HG02678 (cell line): ENCODE data around the gene MYO1H.
"Not testable (repeated sequence)": the region's sequence is repeated elsewhere in the genome, so short reads cannot be mapped to it uniquely, and the experiment has no call there.

Source experiments
- ATAC-seq: cut with Tn5 transposase; IDR thresholded peaks from one replicate; pipeline ENCODE4 v1.9.1; 2021; ENCODE audit warnings: mild to moderate bottlenecking, moderate library complexity; ENCODE audit not compliant: unreplicated experiment

MYO1H gene, protein sequence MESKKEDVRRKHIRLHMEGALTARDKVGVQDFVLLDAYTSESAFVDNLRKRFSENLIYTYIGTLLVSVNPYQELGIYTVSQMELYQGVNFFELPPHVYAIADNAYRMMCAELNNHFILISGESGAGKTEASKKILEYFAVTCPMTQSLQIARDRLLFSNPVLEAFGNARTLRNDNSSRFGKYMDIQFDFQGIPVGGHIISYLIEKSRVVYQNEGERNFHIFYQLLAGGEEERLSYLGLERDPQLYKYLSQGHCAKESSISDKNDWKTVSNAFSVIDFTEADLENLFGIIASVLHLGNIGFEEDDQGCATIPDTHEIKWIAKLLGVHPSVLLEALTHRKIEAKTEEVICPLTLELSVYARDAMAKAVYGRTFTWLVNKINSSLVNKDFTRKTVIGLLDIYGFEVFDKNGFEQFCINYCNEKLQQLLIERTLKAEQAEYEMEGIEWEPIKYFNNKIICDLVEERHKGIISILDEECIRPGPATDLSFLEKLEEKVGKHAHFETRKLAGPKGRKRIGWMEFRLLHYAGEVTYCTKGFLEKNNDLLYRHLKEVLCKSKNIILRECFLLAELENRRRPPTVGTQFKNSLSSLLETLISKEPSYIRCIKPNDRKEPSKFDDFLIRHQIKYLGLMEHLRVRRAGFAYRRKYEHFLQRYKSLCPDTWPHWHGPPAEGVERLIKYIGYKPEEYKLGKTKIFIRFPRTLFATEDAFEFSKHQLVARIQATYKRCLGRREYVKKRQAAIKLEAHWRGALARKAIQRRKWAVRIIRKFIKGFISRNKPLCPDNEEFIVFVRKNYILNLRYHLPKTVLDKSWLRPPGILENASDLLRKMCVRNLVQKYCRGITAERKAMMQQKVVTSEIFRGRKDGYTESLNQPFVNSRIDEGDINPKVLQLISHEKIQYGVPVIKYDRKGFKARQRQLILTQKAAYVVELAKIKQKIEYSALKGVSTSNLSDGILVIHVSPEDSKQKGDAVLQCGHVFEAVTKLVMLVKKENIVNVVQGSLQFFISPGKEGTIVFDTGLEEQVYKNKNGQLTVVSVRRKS

DNA sequence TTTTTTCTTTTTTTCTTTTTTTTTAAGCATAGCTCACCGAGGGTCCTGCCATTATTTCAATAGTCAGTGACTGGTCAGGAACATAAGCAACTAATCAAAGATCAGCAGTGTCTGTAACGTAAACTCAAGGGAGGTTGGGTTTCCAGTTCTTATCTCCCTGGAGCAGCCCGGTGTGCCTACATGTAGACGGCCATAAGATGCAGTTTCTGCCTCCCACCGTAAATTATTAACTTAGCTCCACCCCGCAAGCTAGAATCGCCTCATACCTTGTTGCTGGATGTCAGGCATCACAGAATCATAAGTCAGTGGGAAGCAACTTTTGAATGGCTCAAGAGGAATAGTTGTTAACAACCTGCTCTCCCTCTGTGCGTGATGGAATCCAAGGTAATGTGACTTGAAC is at the start of gene MYO1H:
Gene MYO1H, plus strand, starts transcription at position 312 of the 400 bp plus-strand sequence. Its CDS starts 61 bp downstream, at position 373.
- ATAC-seq, result no peak

DNA sequence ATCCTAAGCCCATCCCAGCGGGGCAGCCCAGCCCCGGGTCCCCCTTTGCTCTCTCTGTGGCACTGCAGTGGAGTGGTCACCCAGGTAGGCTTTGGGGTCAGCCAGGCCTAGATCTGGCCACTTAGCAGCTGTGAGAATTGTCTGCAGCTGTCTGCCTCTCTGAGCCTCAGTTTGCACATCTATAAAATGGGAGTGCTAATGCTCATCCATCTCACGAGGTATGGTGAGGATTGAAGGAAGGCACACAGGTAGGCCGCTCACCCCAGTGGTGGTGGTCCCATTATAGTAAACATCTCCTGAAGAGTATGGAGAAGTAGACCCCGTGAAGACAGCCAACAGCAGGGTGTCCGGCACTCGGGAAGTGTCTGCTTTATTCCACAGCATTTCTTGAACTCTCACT is 47.9 kb upstream of the MYO1H start:
- no peak for ATAC-seq

DNA sequence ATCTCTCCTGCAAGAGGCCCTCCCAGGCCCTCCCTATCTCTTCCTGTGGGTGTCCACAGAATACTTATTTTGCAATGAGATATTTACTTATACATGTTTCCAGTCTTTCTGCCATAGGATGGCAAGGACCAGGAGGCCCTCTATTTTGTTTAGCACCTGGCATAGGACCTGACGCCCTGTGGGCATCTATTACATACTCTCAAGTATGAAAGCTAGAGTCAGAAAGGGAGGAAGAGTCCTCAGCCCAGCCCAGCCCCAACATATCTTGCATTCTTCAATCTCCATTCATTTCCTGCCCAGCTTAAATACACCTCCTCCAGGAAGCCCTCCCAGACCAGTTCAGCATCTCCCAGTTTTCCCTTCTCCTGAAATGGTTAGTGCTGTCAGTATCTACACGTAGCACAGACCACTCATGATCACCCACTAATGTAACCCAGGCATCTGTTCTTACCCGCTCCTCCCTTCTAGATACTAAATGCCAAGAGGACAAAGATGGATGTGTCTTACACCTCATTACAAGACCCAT is 46.0 kb upstream of the MYO1H start:
- ATAC-seq, result no peak

- ATAC-seq, result no peak
Measured at GRCh38 chr12:109302358-109302757, 45.3 kb upstream of the MYO1H start.

DNA sequence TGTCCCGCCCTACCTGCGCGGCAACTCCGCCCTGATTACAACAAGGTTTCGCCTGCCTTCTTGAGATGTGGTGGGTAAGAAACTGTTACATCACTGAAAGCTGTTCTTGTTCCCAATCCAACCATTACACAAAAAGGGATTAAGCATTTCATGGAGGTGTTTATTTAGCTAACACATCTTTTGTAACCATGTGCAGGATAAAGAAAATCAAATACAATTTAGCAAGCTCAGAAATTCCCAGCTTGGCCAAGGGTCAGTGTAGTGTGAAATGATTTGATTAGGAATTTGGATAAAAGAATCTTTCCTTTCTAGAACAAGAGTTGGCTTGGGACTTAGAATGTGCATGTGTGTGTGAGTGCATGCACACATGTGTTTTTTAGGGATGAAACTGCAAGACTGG is 44.9 kb upstream of the MYO1H start:
- ATAC-seq, result no peak

DNA sequence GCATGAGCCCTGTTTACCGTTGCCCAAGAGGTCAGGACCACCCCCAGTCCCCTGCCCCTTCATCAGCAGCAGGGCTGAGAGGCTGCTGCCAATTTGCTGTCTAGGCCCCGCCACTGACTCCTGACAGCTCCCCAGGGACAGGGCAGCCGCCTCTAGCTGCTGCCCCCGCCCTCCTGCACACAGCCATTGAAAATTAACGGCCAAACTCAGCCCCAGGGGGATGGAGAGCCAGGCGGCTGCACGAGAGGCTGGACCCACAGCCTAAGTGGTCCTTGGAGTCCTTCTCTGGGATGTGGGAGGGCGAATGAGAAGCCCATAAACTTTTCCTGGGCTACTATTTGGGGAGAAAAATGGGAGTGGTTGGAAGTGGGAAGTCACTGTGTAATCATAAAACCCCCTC is 43.2 kb upstream of the MYO1H start:
- ATAC-seq, result no peak

GRCh38 chr12:109305547-109305946 is 42.2 kb upstream of the MYO1H start:
- no peak for ATAC-seq

- ATAC-seq, result no peak
Measured at GRCh38 chr12:109307051-109307450, 40.6 kb upstream of the MYO1H start.

DNA sequence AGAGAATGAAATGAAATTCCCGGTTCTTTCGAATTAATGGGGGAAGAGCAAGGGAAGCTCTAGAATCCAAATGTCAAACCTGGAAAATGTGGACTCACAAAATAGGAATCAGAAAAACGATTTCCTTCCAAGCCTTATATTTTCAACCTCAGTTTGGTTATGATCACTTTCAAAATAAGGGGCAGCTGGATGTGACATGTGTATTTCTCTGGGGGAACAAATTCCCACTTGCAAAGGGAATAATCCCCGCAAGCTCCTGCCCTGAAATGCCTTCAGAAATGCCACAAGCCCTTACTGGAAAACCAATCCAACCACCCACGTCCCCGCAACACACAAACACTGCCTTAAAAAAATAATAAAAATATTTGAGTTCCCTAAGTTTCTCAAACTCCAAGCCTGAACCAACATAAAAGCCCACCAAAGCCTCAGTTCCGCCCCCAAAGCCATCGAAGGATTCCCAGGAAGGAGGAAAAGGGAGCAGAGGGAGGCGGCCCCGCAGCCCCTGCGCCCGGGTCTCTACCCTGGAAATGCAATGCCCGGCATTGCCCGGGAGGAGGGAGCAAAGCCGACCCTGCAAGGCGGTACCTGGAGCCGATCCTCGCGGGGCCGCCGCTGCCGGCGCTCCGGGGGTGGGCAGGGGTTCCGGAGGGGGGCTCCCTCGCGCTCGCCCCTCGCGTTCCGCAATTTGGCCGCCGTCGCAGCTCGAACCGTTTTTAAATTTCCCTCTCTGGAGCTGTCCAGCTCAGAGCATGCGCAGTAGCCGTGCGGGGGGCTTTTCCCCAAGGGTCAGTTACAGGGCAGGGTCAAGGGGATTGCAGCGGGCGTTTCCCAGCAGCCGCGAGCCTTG is 38.9 kb upstream of the MYO1H start, which contains the start of gene FOXN4:
Gene FOXN4, minus strand, starts transcription at position 751 of the 847 bp plus-strand sequence. CDS start 963 bp downstream, outside the sequence.
- ATAC-seq, result no peak

- ATAC-seq, result no peak
Measured at GRCh38 chr12:109309381-109310246, 38.1 kb upstream of the MYO1H start.

GRCh38 chr12:109310247-109311125 is 37.2 kb upstream of the MYO1H start:
- ATAC-seq, result no peak

GRCh38 chr12:109321294-109321693 is 26.4 kb upstream of the MYO1H start:
- not testable (repeated sequence) for ATAC-seq

DNA sequence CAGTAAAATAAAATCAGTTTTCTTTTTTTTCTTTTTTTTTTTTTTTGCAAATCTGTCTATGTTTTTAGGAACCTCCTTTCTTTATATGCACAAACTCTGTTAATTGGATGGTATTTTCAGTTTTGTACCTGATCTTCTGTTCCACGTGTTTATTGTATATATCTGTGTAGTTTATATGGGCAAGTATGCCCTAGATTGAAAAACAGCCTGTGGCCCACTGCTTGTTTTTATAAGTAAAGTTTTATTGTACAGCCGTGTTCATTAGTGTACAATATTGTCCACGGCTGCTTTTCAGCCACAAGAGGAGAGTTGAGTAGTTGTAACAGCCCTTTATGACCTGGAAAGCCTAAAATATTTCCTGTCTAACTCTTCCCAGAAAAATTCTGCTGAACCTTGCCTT is 18.7 kb upstream of the MYO1H start:
- no peak for ATAC-seq

DNA sequence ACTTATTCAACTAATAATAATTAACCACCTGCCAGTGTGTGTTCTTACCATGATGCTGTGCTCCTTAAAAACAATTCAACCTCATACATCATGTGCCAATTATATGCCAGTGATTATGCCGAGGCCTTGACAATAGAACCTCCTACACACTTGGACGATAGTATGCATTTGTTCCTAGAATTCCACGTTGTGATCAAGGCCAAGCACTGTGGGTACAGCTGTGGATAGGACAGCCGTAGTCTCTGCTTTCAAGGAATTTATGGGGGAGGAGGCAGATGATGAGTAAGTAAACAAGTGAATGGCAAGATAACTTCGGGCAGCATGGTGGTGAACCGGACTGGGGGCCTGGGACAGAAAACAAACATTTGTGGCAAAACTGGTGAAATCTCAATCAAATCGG is 18.0 kb upstream of the MYO1H start:
- no peak for ATAC-seq

- ATAC-seq, result no peak
Measured at GRCh38 chr12:109330282-109331230, 17.1 kb upstream of the MYO1H start.

DNA sequence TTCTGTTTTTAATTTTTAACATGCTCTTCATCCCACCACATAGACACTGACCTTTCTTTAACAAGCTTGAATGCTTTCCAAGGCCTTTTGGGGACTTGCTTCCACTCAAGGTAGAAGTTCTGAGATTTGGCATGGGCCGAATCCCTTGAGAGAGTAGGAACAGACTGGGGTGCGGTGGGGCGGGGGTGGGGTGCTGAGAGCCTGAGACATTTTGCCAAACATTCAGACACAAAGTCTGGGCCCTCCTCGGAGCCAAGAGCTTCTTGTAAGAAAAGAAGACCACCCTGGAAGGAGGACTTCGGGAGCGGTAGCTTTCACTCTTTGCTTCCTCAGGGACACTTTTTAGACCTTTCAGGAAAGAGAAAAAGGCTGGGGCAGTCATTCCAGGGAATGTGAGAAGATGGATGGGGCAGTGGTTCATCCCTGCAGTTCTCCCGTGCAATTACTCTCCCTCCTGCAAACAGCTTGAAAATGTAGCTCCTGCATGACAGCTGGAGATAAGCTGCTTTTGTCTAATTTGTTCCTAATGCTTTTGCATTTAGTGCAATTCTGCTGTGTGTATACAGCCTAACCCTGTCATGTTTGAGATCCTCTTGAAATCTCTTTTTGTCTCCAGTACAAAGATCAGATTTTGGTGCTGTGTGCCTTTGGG is 16.3 kb upstream of the MYO1H start:
- no peak for ATAC-seq

GRCh38 chr12:109334887-109335286 is 12.8 kb upstream of the MYO1H start:
- no peak for ATAC-seq
